MCF 10A (cell line): ENCODE data around the gene ULK4. TPM values are rescaled to one million over a fixed set of nuclear protein-coding genes. Genes with fewer than 3 reads are reported as not detected.

ENCODE experiments used
- BruUV-seq: library from RNA; stranded (reverse); fragments of 400-500 nt; replicated peaks from 2 replicates; lab custom pipeline; 2021; lab: Mats Ljungman, UMichigan
- CTCF ChIA-PET: fragments of 300-600 bp; sonication (Branson Sonifier 250); formaldehyde crosslinking; extraction: SDS; loops from one replicate; lab custom pipeline; 2021; ENCODE audit warnings: antibody characterized with exemption, inconsistent platforms; lab: Yijun Ruan, JAX
- POLR2A ChIA-PET: fragments of 300-600, 350-650 bp; sonication (Branson Sonifier 250); formaldehyde crosslinking; extraction: SDS; loops from one replicate; lab custom pipeline; 2020; ENCODE audit warnings: antibody characterized with exemption, inconsistent platforms; lab: Yijun Ruan, JAX
- DNase-seq: peaks from one replicate; pipeline ENCODE4 v3.0.0-alpha.2; 2018; ENCODE audit not compliant: unreplicated experiment
- H3K27ac Mint-ChIP-seq: one replicate; pipeline ENCODE4 v1.8.0; 2022; ENCODE audit warnings: mild to moderate bottlenecking, low read depth, mixed read lengths; ENCODE audit not compliant: unreplicated experiment
- H3K27me3 Mint-ChIP-seq: one replicate; pipeline ENCODE4 v1.8.0; 2022; ENCODE audit warnings: mixed read lengths; ENCODE audit not compliant: insufficient read depth, unreplicated experiment
- H3K36me3 Mint-ChIP-seq: one replicate; pipeline ENCODE4 v1.8.0; 2022; ENCODE audit warnings: mild to moderate bottlenecking, moderate library complexity, mixed read lengths; ENCODE audit not compliant: insufficient read depth, unreplicated experiment
- H3K4me1 Mint-ChIP-seq: one replicate; pipeline ENCODE4 v1.8.0; 2022; ENCODE audit warnings: mixed read lengths; ENCODE audit not compliant: insufficient read depth, unreplicated experiment
- H3K4me3 Mint-ChIP-seq: one replicate; pipeline ENCODE4 v1.8.0; 2022; ENCODE audit warnings: mild to moderate bottlenecking, moderate library complexity, mixed read lengths; ENCODE audit not compliant: unreplicated experiment
- H3K9me3 Mint-ChIP-seq: one replicate; pipeline ENCODE4 v1.8.0; 2022; ENCODE audit warnings: mixed read lengths; ENCODE audit not compliant: unreplicated experiment
- CTCF ChIP-seq: fragments of 200-600 bp; IDR thresholded peaks from one replicate; pipeline ENCODE4 v1.8.0; 2022; ENCODE audit warnings: antibody characterized with exemption, mild to moderate bottlenecking; ENCODE audit not compliant: unreplicated experiment
- intact Hi-C: fragments of 100-400 bp; cut with micrococcal nuclease; formaldehyde crosslinking; loops from 2 replicates; pipeline ENCODE4 v1.14.1; 2022
- total RNA-seq: library from RNA; stranded (reverse); gene quantifications from 2 replicates; pipeline ENCODE4 v1.2.3, GENCODE V29; 2022

The ULK4 gene
- total RNA-seq, 1 experiment from 2014 or later, result 7.8 TPM

GRCh38 chr3:41717641-41718040, 244.3 kb downstream of the ULK4 start:
- ChIA-PET CTCF (interaction anchor here (0.6 to 2.1 kb wide), 2 partner anchors 276 to 1135 kb away, joined by 3 to 7 read pairs; no protein-coding TSS in a partner anchor), POLR2A (no interaction called here)
- H3K36me3 Mint-ChIP-seq, result no peaks in the 10 kb centered on the region
- intact Hi-C loops, result loop anchor here (2.0 to 5.0 kb wide), 2 partner anchors 515 to 997 kb away; no protein-coding TSS in a partner anchor
- no peaks in the 10 kb centered on the region for H3K9me3 Mint-ChIP-seq
- BruUV-seq, result no TSS peak
- no peaks in the 10 kb centered on the region for H3K27me3 Mint-ChIP-seq
- no peak for DNase-seq
- H3K4me3 Mint-ChIP-seq, result no peak overlapping the region
- no peak for TF ChIP-seq CTCF
- no peak overlapping the region for H3K27ac Mint-ChIP-seq
- no peaks in the 10 kb centered on the region for H3K4me1 Mint-ChIP-seq

- CTCF ChIA-PET, result interaction anchor here (0.6 to 2.1 kb wide), 10 partner anchors 12 to 1432 kb away, joined by 3 to 13 read pairs (median 4); no protein-coding TSS in a partner anchor
- peak; percentile 9 for DNase-seq
- H3K4me1 Mint-ChIP-seq, result no peaks in the 10 kb centered on the region
- no peaks in the 10 kb centered on the region for H3K27me3 Mint-ChIP-seq
- POLR2A ChIA-PET, result interaction anchor here (0.9 kb wide), 1 partner anchor 1136 kb away, joined by 3 read pairs; no protein-coding TSS in a partner anchor
- no peaks in the 10 kb centered on the region for H3K9me3 Mint-ChIP-seq
- no peak for TF ChIP-seq CTCF
- no TSS peak for BruUV-seq
- intact Hi-C loops, result loop anchor here (1.0 to 5.0 kb wide), 4 partner anchors 514 to 1136 kb away; no protein-coding TSS in a partner anchor
- no peak overlapping the region for H3K4me3 Mint-ChIP-seq
- H3K36me3 Mint-ChIP-seq, result no peaks in the 10 kb centered on the region
- no peak overlapping the region for H3K27ac Mint-ChIP-seq
Measured at GRCh38 chr3:41716471-41716870, 245.4 kb downstream of the ULK4 start.

- Mint-ChIP-seq H3K4me1 (peaks cover 8% of the 10 kb centered on the region), H3K27ac (no peak overlapping the region), H3K4me3 (no peak overlapping the region), H3K9me3 (no peaks in the 10 kb centered on the region), H3K36me3 (no peaks in the 10 kb centered on the region), H3K27me3 (no peaks in the 10 kb centered on the region)
- no TSS peak for BruUV-seq
- no peak for DNase-seq
- intact Hi-C loops, result loop anchor here (5.0 kb wide), 1 partner anchor 513 kb away; no protein-coding TSS in a partner anchor
- TF ChIP-seq CTCF, result no peak
- POLR2A ChIA-PET, result interaction anchor here (0.6 kb wide), 1 partner anchor 20 kb away, joined by 4 read pairs; no protein-coding TSS in a partner anchor
- CTCF ChIA-PET, result interaction anchor here (0.5 to 2.1 kb wide), 9 partner anchors 11 to 1135 kb away, joined by 3 to 9 read pairs (median 5); no protein-coding TSS in a partner anchor
Measured at GRCh38 chr3:41715376-41715775, 246.5 kb downstream of the ULK4 start.

- peaks cover 8% of the 10 kb centered on the region for H3K4me1 Mint-ChIP-seq
- intact Hi-C loops, result no loop called here
- H3K27ac Mint-ChIP-seq, result peak overlapping the region; percentile 58
- no TSS peak for BruUV-seq
- no peak for TF ChIP-seq CTCF
- H3K4me3 Mint-ChIP-seq, result no peak overlapping the region
- DNase-seq, result no peak
- ChIA-PET CTCF (interaction anchor here (0.6 to 1.9 kb wide), 3 partner anchors 61 to 1131 kb away, joined by 3 to 6 read pairs (median 3); no protein-coding TSS in a partner anchor), POLR2A (interaction anchor here (0.6 to 0.7 kb wide), 2 partner anchors 566 to 1025 kb away, joined by 3 read pairs; no protein-coding TSS in a partner anchor)
- no peaks in the 10 kb centered on the region for H3K9me3 Mint-ChIP-seq
- no peaks in the 10 kb centered on the region for H3K36me3 Mint-ChIP-seq
- no peaks in the 10 kb centered on the region for H3K27me3 Mint-ChIP-seq
Measured at GRCh38 chr3:41711651-41712050, 250.3 kb downstream of the ULK4 start.
